Endodermal cell (in vitro differentiated cells): ENCODE data around the gene SNX7. TPM values are rescaled to one million over a fixed set of nuclear protein-coding genes. Genes with fewer than 3 reads are reported as not detected.

Source experiments
- DNase-seq: peaks from one replicate; pipeline ENCODE4 v3.0.0-alpha.2; 2017
- H3K27ac ChIP-seq: 2 replicates; pipeline ENCODE4 v1.5.1; 2013; ENCODE audit warnings: mild to moderate bottlenecking, low read depth, low read length, moderate library complexity
- H3K27me3 ChIP-seq: 2 replicates; pipeline ENCODE4 v1.6.1; 2013; ENCODE audit warnings: mild to moderate bottlenecking, low read length, moderate library complexity; ENCODE audit not compliant: insufficient read depth, control insufficient read depth, poor library complexity, severe bottlenecking
- H3K36me3 ChIP-seq: 2 replicates; pipeline ENCODE4 v1.7.0; 2013; ENCODE audit warnings: mild to moderate bottlenecking, low read length, moderate library complexity; ENCODE audit not compliant: control insufficient read depth, insufficient read depth
- H3K4me1 ChIP-seq: one replicate; pipeline ENCODE4 v1.7.0; 2013; ENCODE audit warnings: low read length; ENCODE audit not compliant: control insufficient read depth, insufficient read depth
- H3K4me3 ChIP-seq: 2 replicates; pipeline ENCODE4 v1.5.1; 2013; ENCODE audit warnings: mild to moderate bottlenecking, low read length, moderate library complexity
- H3K9ac ChIP-seq: 2 replicates; pipeline ENCODE4 v1.6.1; 2013; ENCODE audit warnings: mild to moderate bottlenecking, low read length, moderate library complexity; ENCODE audit not compliant: poor library complexity, severe bottlenecking; ENCODE audit errors: extremely low read depth
- H3K9me3 ChIP-seq: 2 replicates; pipeline ENCODE4 v1.6.1; 2013; ENCODE audit warnings: mild to moderate bottlenecking, low read length, moderate library complexity; ENCODE audit not compliant: control insufficient read depth
- H3K27ac Mint-ChIP-seq: 2 replicates; pipeline ENCODE4 v1.8.0; 2020; ENCODE audit warnings: mixed read lengths
- H3K27me3 Mint-ChIP-seq: 2 replicates; pipeline ENCODE4 v1.8.0; 2021; ENCODE audit warnings: mild to moderate bottlenecking, mixed read lengths; ENCODE audit not compliant: insufficient read depth
- H3K36me3 Mint-ChIP-seq: 2 replicates; pipeline ENCODE4 v1.8.0; 2020; ENCODE audit warnings: low read depth, mixed read lengths
- H3K4me1 Mint-ChIP-seq: 2 replicates; pipeline ENCODE4 v1.8.0; 2020; ENCODE audit warnings: mixed read lengths
- H3K4me3 Mint-ChIP-seq: 2 replicates; pipeline ENCODE4 v1.8.0; 2020; ENCODE audit warnings: mild to moderate bottlenecking, moderate library complexity, mixed read lengths
- H3K9me3 Mint-ChIP-seq: 2 replicates; pipeline ENCODE4 v1.8.0; 2020; ENCODE audit warnings: mild to moderate bottlenecking, mixed read lengths
- WGBS, 2 experiments: methylation state at CpG; one replicate each; pipeline versions ENCODE4 v1.1.5 to v1.1.7; 2013; ENCODE audit warnings: missing lambda C conversion rate in 2 of 2, mixed read lengths in 1 of 2; ENCODE audit not compliant: insufficient coverage in 1 of 2, insufficient read length in 1 of 2; 5-methylcytosine and 5-hydroxymethylcytosine counted together
- total RNA-seq, 2 donors: library from RNA; stranded (reverse); fragmentation: NEBNext Ultra II Directional in 1 of 2; extraction: Animal tissue kit (Norgen Biotek cat#: 25700) in 1 of 2; gene quantifications; 2 replicates in 1 of 2; 3 replicates in 1 of 2; pipeline ENCODE4 v1.2.1, GENCODE V29; 2021
- TF ChIP-seq, protein P1 (sequence below): fragments of 200-600 bp; sonication (generic); conservative IDR thresholded peaks from 2 replicates; pipeline ENCODE4 v1.5.0; 2021; ENCODE audit warnings: antibody characterized with exemption, mild to moderate bottlenecking

SNX7 gene
- total RNA-seq, 2 donors from 2014 or later = 37.5 to 41.5 TPM

DNA sequence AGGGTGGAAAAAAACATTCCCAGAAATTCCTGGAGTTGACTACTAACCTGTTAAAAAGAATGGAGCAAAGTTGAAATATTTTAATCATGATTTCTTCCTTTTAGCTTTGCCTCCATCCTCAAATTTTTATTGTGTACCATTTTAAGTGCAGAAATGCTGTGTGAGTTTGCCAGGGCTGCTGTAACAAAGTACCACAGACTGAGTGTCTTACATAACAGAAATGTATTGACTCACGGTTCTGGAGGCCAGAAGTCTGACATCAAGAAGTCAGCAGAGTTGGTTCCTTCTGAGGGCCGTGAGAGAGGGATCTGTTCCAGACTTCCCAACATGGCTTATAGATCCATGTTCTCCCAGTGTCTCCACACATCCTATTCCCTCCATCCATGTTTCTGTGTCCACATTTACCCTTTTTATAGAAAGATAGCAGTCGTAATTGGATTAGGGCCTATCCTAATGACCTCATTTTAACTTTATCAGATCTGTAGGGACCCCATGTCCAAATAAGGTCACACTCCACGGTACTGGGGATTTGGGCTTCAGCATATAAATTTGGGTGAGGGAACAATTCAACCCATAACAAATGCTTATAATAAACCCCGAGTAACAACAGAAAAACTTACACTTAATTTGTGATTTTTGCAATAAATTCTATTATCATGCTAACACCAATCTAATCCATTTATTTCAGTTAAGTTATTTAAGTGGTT lies 12.7 kb downstream of the SNX7 start:
- Histone ChIP-seq H3K27me3 (no peaks in the 10 kb centered on the region), H3K9me3 (no peaks in the 10 kb centered on the region), H3K4me3 (no peak overlapping the region), H3K4me1 (peaks cover 2% of the 10 kb centered on the region), H3K36me3 (no peaks in the 10 kb centered on the region), H3K9ac (no peak overlapping the region), H3K27ac (no peak overlapping the region)
- Mint-ChIP-seq H3K27me3 (no peaks in the 10 kb centered on the region), H3K9me3 (no peaks in the 10 kb centered on the region), H3K36me3 (peaks cover 18% of the 10 kb centered on the region), H3K4me3 (no peak overlapping the region), H3K4me1 (peaks cover 4% of the 10 kb centered on the region), H3K27ac (no peak overlapping the region)
- no peak for DNase-seq
- 86 to 94% methylated on average over 3 to 5 of the region's 5 CpGs for WGBS, 2 experiments
- TF ChIP-seq, protein P1, sequence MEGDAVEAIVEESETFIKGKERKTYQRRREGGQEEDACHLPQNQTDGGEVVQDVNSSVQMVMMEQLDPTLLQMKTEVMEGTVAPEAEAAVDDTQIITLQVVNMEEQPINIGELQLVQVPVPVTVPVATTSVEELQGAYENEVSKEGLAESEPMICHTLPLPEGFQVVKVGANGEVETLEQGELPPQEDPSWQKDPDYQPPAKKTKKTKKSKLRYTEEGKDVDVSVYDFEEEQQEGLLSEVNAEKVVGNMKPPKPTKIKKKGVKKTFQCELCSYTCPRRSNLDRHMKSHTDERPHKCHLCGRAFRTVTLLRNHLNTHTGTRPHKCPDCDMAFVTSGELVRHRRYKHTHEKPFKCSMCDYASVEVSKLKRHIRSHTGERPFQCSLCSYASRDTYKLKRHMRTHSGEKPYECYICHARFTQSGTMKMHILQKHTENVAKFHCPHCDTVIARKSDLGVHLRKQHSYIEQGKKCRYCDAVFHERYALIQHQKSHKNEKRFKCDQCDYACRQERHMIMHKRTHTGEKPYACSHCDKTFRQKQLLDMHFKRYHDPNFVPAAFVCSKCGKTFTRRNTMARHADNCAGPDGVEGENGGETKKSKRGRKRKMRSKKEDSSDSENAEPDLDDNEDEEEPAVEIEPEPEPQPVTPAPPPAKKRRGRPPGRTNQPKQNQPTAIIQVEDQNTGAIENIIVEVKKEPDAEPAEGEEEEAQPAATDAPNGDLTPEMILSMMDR = no peak

- no peaks in the 10 kb centered on the region for H3K9me3 Mint-ChIP-seq
- H3K27me3 ChIP-seq = no peaks in the 10 kb centered on the region
- no peaks in the 10 kb centered on the region for H3K9me3 ChIP-seq
- DNase-seq = no peak
- H3K4me1 Mint-ChIP-seq = peaks cover 4% of the 10 kb centered on the region
- TF ChIP-seq, protein P1 = no peak
- peaks cover 25% of the 10 kb centered on the region for H3K36me3 Mint-ChIP-seq
- no peaks in the 10 kb centered on the region for H3K27me3 Mint-ChIP-seq
- no peak overlapping the region for H3K4me3 ChIP-seq
- H3K9ac ChIP-seq = no peak overlapping the region
- H3K27ac ChIP-seq = no peak overlapping the region
- H3K36me3 ChIP-seq = no peaks in the 10 kb centered on the region
- H3K4me3 Mint-ChIP-seq = no peak overlapping the region
- no peak overlapping the region for H3K27ac Mint-ChIP-seq
- WGBS, 2 experiments = 94 to 100% methylated on average over 4 to 5 of the region's 5 CpGs
- peaks cover 2% of the 10 kb centered on the region for H3K4me1 ChIP-seq
Measured at GRCh38 chr1:98675282-98675681, 13.8 kb downstream of the SNX7 start.

DNA sequence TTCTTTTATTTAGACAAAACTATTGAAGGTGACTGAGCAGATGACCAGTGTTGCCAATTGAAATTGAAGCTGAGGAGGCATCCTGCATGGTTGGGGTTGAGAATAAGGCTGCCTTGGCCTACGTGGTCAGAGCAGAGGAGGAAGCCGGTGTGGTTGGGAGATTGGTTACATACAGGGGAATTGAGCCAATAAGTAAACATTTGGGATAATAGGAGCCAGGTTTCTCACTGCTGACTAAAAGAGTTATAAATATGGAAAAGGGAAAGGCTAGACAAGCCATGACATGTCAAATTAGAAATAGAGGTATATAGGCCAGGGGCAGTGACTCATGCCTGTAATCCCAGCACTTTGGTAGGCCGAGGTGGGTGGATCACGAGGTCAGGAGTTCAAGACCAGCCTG lies 15.8 kb downstream of the SNX7 start:
- H3K4me1 ChIP-seq = no peaks in the 10 kb centered on the region
- DNase-seq = no peak
- H3K9ac ChIP-seq = no peak overlapping the region
- no peaks in the 10 kb centered on the region for H3K36me3 ChIP-seq
- H3K27ac ChIP-seq = no peak overlapping the region
- peaks cover 4% of the 10 kb centered on the region for H3K4me1 Mint-ChIP-seq
- H3K9me3 ChIP-seq = no peaks in the 10 kb centered on the region
- TF ChIP-seq, protein P1 = no peak
- peaks cover 10% of the 10 kb centered on the region for H3K9me3 Mint-ChIP-seq
- H3K27me3 ChIP-seq = no peaks in the 10 kb centered on the region
- peak overlapping the region; percentile 50 for H3K27ac Mint-ChIP-seq
- H3K36me3 Mint-ChIP-seq = peaks cover 31% of the 10 kb centered on the region
- 93 to 100% methylated on average over 2 to 4 of the region's 4 CpGs for WGBS, 2 experiments
- no peak overlapping the region for H3K4me3 Mint-ChIP-seq
- H3K4me3 ChIP-seq = no peak overlapping the region
- no peaks in the 10 kb centered on the region for H3K27me3 Mint-ChIP-seq
